NCI-H1417 treated with DMSO at 0.1 percent for 48 hours (cell line): ENCODE data around the gene LARGE2.

Experiments
- DNase-seq: peaks from one replicate; lab custom pipeline; 2025; lab: John Stamatoyannopoulos, UW

LARGE2 gene

DNA sequence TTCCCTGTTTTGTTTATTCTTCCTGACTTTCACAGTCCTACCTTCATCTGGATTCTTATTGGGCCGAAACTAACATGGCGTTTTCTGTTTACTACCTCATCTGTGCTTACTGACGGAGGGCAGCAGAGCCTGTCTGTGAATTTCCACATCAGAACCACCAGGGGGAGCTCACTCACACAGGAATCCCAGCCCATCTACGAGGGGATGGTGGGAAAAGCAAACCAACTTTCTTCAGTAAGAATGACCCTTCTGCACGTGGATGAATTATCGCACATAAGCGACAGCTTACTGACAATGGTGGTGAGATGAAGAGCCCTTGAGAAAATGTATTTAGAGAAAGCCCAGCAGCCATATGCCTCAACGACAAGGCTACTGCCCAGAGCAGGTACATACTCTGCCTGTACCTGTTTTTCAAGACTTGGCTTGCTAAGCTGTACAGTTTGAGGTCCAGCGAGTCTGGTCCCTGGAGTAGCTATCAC is 42.5 kb downstream of the LARGE2 start:
- no peak for DNase-seq

DNA sequence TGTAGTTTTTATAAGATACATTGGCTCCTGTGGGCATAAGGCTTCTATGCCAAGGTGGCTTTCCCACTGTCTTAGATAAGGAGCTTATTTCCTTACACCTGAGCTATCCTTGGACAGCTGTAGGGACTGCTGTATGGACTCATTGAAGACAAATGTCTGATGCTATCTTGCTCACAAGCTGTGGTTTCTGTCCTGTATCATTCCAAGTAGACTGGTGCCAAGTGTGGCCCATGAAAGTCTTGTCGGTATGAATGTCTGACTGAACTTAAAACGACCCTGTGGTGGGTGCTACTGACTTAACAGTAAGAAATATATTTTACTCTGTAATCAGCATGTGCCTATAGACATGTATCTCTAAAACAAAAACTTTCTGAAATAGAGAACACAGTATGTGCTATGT is 45.0 kb downstream of the LARGE2 start:
- no peak for DNase-seq

DNA sequence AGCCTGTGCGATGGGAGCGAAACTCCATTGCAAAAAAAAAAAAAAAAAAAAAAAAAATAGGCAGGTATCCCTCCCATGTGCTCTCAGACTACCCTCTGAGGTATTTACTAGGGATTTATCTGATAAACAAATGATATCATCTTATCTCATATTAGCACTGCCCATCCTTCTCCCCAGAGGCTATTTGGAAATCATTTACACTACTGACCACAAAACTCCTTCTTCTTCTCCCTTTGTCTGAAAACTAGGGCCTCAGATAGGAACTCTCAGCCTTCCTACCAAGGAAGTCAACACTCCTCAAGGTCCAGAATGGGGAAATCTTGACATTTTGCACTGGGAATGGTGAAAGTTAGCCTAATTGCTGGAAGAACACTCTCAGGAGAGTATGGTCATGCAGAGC is 46.4 kb downstream of the LARGE2 start:
- no peak for DNase-seq

DNA sequence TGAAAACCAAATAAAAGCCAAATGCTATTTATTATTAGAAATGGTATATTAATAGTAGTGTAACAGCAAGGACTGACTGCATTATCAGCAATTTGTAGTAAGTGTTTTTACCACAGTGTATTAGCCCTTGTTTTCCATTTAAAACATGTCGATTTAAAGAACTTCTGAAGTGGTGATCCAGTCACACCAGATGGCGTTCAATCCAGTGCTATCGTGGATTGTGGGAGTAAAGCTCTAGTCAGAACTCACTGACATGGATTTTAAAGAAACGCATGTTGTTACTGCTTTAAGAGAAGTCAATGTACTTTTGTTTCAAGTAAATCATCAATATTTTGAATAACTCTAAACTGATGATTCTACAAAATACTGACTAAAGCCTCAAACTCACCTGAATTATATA is 51.1 kb downstream of the LARGE2 start:
- DNase-seq, result no peak

DNA sequence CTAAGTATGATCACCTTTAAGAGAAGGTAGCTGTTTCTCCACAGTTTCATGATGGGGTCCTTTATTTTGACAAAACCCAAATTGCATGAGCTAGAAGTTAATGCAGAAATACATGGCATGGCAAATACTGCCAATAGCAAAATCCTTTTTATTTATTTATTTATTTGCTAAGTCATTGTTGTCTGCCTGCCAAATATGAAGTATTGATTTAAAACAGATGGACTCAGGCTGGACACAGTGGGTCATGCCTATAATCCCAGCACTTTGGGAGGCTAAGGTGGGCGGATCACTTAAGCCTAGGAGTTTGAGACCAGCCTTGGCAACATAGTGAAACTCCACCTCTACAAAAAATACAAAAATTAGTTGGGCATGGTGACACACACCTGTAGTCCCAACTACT is 52.4 kb downstream of the LARGE2 start:
- DNase-seq, result no peak
